K562 (cell line): ENCODE measurements around the gene UGT1A6. TPM values are rescaled to one million over a fixed set of nuclear protein-coding genes. Genes with fewer than 3 reads are reported as not detected.

ENCODE experiments used
- ATAC-seq: fragments of 200-7000 bp; cut with Tn5 transposase; 3 replicates; pipeline ENCODE4 v1.9.1; 2020; ENCODE audit warnings: moderate library complexity
- BruUV-seq: library from RNA; stranded (reverse); fragments of 400-500 nt; replicated peaks from 2 replicates; lab custom pipeline; 2021; lab: Mats Ljungman, UMichigan
- CTCF ChIA-PET: fragments of 300-600 bp; formaldehyde crosslinking; extraction: SDS; loops from one replicate; lab custom pipeline; 2021; ENCODE audit warnings: low intra/inter-chr PET ratio; lab: Yijun Ruan, JAX
- POLR2A ChIA-PET: fragments of 300-600, 350-650 bp; sonication (Branson Sonifier 250); formaldehyde crosslinking; extraction: SDS; loops from one replicate; lab custom pipeline; 2021; ENCODE audit warnings: antibody characterized with exemption, inconsistent platforms; lab: Yijun Ruan, JAX
- DNase-seq, 4 experiments: peaks; one replicate each; pipeline versions ENCODE4 v3.0.0 to v3.0.0-alpha.2; 2011 to 2018; ENCODE audit warnings: low spot score in 3 of 4, mixed read lengths in 3 of 4; ENCODE audit errors: extremely low read depth in 1 of 4
- FAIRE-seq: peaks from 2 replicates; lab custom pipeline; 2011; peaks lifted over from hg19 to GRCh38; lab: Jason Lieb, UNC
- H2AFZ ChIP-seq: 2 replicates; pipeline ENCODE4 v1.6.0; 2011; ENCODE audit warnings: low read depth, low read length, control low read depth, inconsistent platforms
- H3K27ac ChIP-seq: fragments of 200-600 bp; 3 replicates; pipeline ENCODE4 v1.8.0; 2011; ENCODE audit warnings: low read depth, mild to moderate bottlenecking, control low read depth, inconsistent platforms, low read length, moderate library complexity, mixed read lengths; ENCODE audit errors: extremely low read depth
- H3K27me3 ChIP-seq, 2 experiments: fragments of 300-600 bp in 1 of 2; 2 replicates in 1 of 2; 3 replicates in 1 of 2; pipeline versions ENCODE4 v1.6.0 to v1.8.0; 2011; ENCODE audit warnings: inconsistent platforms in 2 of 2, low read length in 2 of 2, mild to moderate bottlenecking in 1 of 2, mixed read lengths in 1 of 2, moderate library complexity in 1 of 2; ENCODE audit not compliant: control insufficient read depth in 2 of 2, insufficient read depth in 2 of 2
- H3K36me3 ChIP-seq: fragments of 300-600 bp; 3 replicates; pipeline ENCODE4 v1.8.0; 2011; ENCODE audit warnings: mild to moderate bottlenecking, low read length, inconsistent platforms; ENCODE audit not compliant: control insufficient read depth, insufficient read depth
- H3K4me1 ChIP-seq, 2 experiments: fragments of 200-600 bp in 1 of 2; replicated peaks in 1 of 2; 2 replicates in 1 of 2; 3 replicates in 1 of 2; pipeline versions ENCODE4 v1.5.1 to v1.8.0; 2011; ENCODE audit warnings: inconsistent platforms in 2 of 2, low read length in 2 of 2, mild to moderate bottlenecking in 1 of 2, mixed read lengths in 1 of 2, moderate library complexity in 1 of 2; ENCODE audit not compliant: control insufficient read depth in 2 of 2, insufficient read depth in 2 of 2
- H3K4me2 ChIP-seq: 2 replicates; pipeline ENCODE4 v1.6.1; 2011; ENCODE audit warnings: low read length, control low read depth, inconsistent platforms, mixed read lengths; ENCODE audit not compliant: insufficient read depth
- H3K4me3 ChIP-seq: fragments of 200-600 bp; sonication (generic), shearing (Covaris generic); 2 replicates; pipeline ENCODE4 v1.5.1; 2016; ENCODE audit warnings: control low read depth, inconsistent platforms
- H3K79me2 ChIP-seq: fragments of 200-600 bp; 3 replicates; pipeline ENCODE4 v1.8.0; 2011; ENCODE audit warnings: low read length, inconsistent platforms; ENCODE audit not compliant: control insufficient read depth, insufficient read depth
- H3K9ac ChIP-seq, 2 experiments: 2 replicates each; pipeline versions ENCODE4 v1.6.0 to v1.6.1; 2011; ENCODE audit warnings: low read depth in 2 of 2, low read length in 2 of 2, control low read depth in 1 of 2, inconsistent platforms in 1 of 2, mild to moderate bottlenecking in 1 of 2, mixed read lengths in 1 of 2; ENCODE audit not compliant: insufficient read depth in 1 of 2
- H3K9me1 ChIP-seq: one replicate; pipeline ENCODE4 v1.6.0; 2011; ENCODE audit warnings: inconsistent platforms, mild to moderate bottlenecking, low read length, moderate library complexity; ENCODE audit not compliant: control insufficient read depth, insufficient read depth
- H3K9me3 ChIP-seq: replicated peaks from 2 replicates; pipeline ENCODE4 v1.5.1; 2011; ENCODE audit warnings: low read depth, low read length, inconsistent platforms; ENCODE audit not compliant: control insufficient read depth, insufficient read depth
- H4K20me1 ChIP-seq: replicated peaks from 2 replicates; pipeline ENCODE4 v1.6.1; 2011; ENCODE audit warnings: low read length, inconsistent platforms, mixed read lengths; ENCODE audit not compliant: control insufficient read depth, insufficient read depth
- BRD9 ChIP-seq: fragments of 450-650 bp; IDR thresholded peaks from 2 replicates; pipeline ENCODE4 v1.6.1; 2018; ENCODE audit warnings: low read depth; ENCODE audit not compliant: partially characterized antibody
- CEBPG ChIP-seq, 3 experiments: fragments of 200-800 bp in 1 of 3; sonication (Bioruptor generic) in 1 of 3; sonication (generic) in 1 of 3; formaldehyde crosslinking in 1 of 3; IDR thresholded peaks in 2 of 3; conservative IDR thresholded peaks in 1 of 3; 2 replicates each; pipeline versions ENCODE4 v1.6.1 to v1.8.0; 2016 to 2022; ENCODE audit warnings: missing compliant biosample characterization in 2 of 3, missing genetic modification characterization in 2 of 3, mild to moderate bottlenecking in 1 of 3, missing genetic modification reagents in 1 of 3
- FOS ChIP-seq: IDR thresholded peaks from 3 replicates; pipeline ENCODE4 v1.6.1; 2011; ENCODE audit not compliant: insufficient read length; ENCODE audit errors: extremely low read depth
- GTF2F1 ChIP-seq: IDR thresholded peaks from 2 replicates; pipeline ENCODE4 v1.6.1; 2011; ENCODE audit warnings: low read depth, low read length, improper control_type of control experiment
- HSF4 ChIP-seq: fragments of 250-450 bp; sonication (Bioruptor Pico); IDR thresholded peaks from 2 replicates; pipeline ENCODE4 v2.1.2; 2022; ENCODE audit warnings: mild to moderate bottlenecking, moderate library complexity, borderline replicate concordance
- PHF20 ChIP-seq: fragments of 450-650 bp; IDR thresholded peaks from 2 replicates; pipeline ENCODE4 v1.6.1; 2018; ENCODE audit not compliant: partially characterized antibody
- PPARD ChIP-seq: fragments of 250-450 bp; sonication (Bioruptor Pico); IDR thresholded peaks from 2 replicates; pipeline ENCODE4 v1.8.0; 2022; ENCODE audit warnings: inconsistent platforms, mild to moderate bottlenecking, moderate library complexity
- SLC30A9 ChIP-seq: fragments of 250-450 bp; sonication (Bioruptor Pico); IDR thresholded peaks from 2 replicates; pipeline ENCODE4 v1.8.0; 2022; ENCODE audit warnings: mild to moderate bottlenecking, moderate library complexity
- SNIP1 ChIP-seq: fragments of 450-650 bp; IDR thresholded peaks from 2 replicates; pipeline ENCODE4 v1.7.1; 2017; ENCODE audit warnings: low read depth, mild to moderate bottlenecking
- SP2 ChIP-seq: IDR thresholded peaks from 2 replicates; pipeline ENCODE4 v1.6.1; 2011; ENCODE audit warnings: mild to moderate bottlenecking, low read depth, low read length, moderate library complexity; ENCODE audit not compliant: poor library complexity, severe bottlenecking; ENCODE audit errors: extremely low read depth
- SPI1 ChIP-seq: IDR thresholded peaks from 2 replicates; pipeline ENCODE4 v1.6.1; 2011; ENCODE audit warnings: low read depth, low read length, control low read depth, borderline replicate concordance
- SREBF2 ChIP-seq: sonication (generic); formaldehyde crosslinking; IDR thresholded peaks from 2 replicates; pipeline ENCODE4 v1.4.0; 2020; ENCODE audit warnings: mild to moderate bottlenecking, missing genetic modification reagents
- TOE1 ChIP-seq, 2 experiments: fragments of 450-650 bp in 1 of 2; sonication (generic) in 1 of 2; formaldehyde crosslinking in 1 of 2; IDR thresholded peaks; 2 replicates each; pipeline versions ENCODE4 v1.7.1 to v1.8.0; 2016 to 2022; ENCODE audit warnings: borderline replicate concordance in 2 of 2, mild to moderate bottlenecking in 2 of 2, antibody characterized with exemption in 1 of 2, inconsistent platforms in 1 of 2, low read depth in 1 of 2, missing genetic modification reagents in 1 of 2, moderate library complexity in 1 of 2
- ZNF354B ChIP-seq: fragments of 250-450 bp; sonication (Bioruptor Pico); IDR thresholded peaks from 2 replicates; pipeline ENCODE4 v1.4.0; 2020
- ZNF436 ChIP-seq: fragments of 250-450, 450-650 bp; sonication (Bioruptor Pico); formaldehyde crosslinking; IDR thresholded peaks from 2 replicates; pipeline ENCODE4 v1.7.0; 2020; ENCODE audit warnings: mild to moderate bottlenecking
- ZNF583 ChIP-seq: fragments of 250-450 bp; sonication (Bioruptor Pico); IDR thresholded peaks from 2 replicates; pipeline ENCODE4 v1.4.0; 2020
- WGBS: fragments of 100-300 bp; shearing (Covaris generic); methylation state at CpG from one replicate; pipeline ENCODE4 v1.1.6; 2016; ENCODE audit warnings: low coverage, mixed read lengths; ENCODE audit not compliant: insufficient coverage; ENCODE audit errors: missing lambda C conversion rate; 5-methylcytosine and 5-hydroxymethylcytosine counted together
- in situ Hi-C: fragments of 300-500 bp; cut with MboI; formaldehyde crosslinking; loops from 4 replicates; pipeline ENCODE4 v1.15.0; 2018; ENCODE audit warnings: inconsistent platforms, mixed read lengths
- intact Hi-C: fragments of 100-400 bp; cut with micrococcal nuclease; formaldehyde crosslinking; loops from 2 replicates; pipeline ENCODE4 v1.14.2; 2022
- polyA plus RNA-seq, 8 experiments: library from polyadenylated mRNA; depleted of rRNA in 4 of 8; stranded (reverse) in 5 of 8; unstranded in 3 of 8; fragments of >200 nt; fragmentation: Nextera tagmentation in 2 of 8; fragmentation: Illumina TruSeq in 1 of 8; extraction: Ambion mirVana in 2 of 8; extraction: Trizol in 1 of 8; gene quantifications; 2 replicates each; pipeline versions ENCODE4 v1.2.1 to v1.2.3, GENCODE V29; 2011 to 2014; ENCODE audit warnings: inconsistent platforms in 1 of 8, missing spikeins in 1 of 8
- total RNA-seq, 7 experiments: library from RNA; depleted of rRNA in 6 of 7; stranded (reverse); fragments of >200 nt in 6 of 7; fragmentation: Illumina TruSeq in 2 of 7; extraction: Trizol in 2 of 7; gene quantifications; 2 replicates each; pipeline versions ENCODE4 v1.2.1 to v1.2.3, GENCODE V29; 2011 to 2021; ENCODE audit warnings: low replicate concordance in 1 of 7
- TF ChIP-seq, protein P1 (sequence below): fragments of 450-650 bp; IDR thresholded peaks from 2 replicates; pipeline ENCODE4 v1.6.1; 2016; ENCODE audit warnings: missing biosample characterization, missing genetic modification characterization

UGT1A6 gene
- total and polyA plus RNA-seq, 9 of the 15 experiments (the other 6 are each of a cell fraction or from before 2014, with no cell fraction given) = not detected

- TF ChIP-seq SPI1 (no peak), ZNF583 (CRISPR knock-in tag) (no peak), SLC30A9 (no peak), PPARD (no peak), BRD9 (no peak), CEBPG (CRISPR knock-in tag; IDR thresholded peaks at IDR 0.05) (no peak), CEBPG (tag; conservative IDR thresholded peaks at IDR 0.05 in 1 of 2, IDR thresholded peaks at IDR 0.05 in 1 of 2) (no peak), HSF4 (CRISPR knock-in tag) (no peak), SP2 (no peak), FOS (no peak), ZNF436 (CRISPR knock-in tag) (no peak), GTF2F1 (no peak), PHF20 (no peak), TOE1 (IDR thresholded peaks at IDR 0.05; ENCODE audit: borderline replicate concordance) (no peak), TOE1 (CRISPR knock-in tag; IDR thresholded peaks at IDR 0.05; ENCODE audit: borderline replicate concordance, low read depth) (no peak), SREBF2 (CRISPR knock-in tag) (no peak), SNIP1 (no peak), ZNF354B (CRISPR knock-in tag) (no peak)
- TF ChIP-seq, protein P1, sequence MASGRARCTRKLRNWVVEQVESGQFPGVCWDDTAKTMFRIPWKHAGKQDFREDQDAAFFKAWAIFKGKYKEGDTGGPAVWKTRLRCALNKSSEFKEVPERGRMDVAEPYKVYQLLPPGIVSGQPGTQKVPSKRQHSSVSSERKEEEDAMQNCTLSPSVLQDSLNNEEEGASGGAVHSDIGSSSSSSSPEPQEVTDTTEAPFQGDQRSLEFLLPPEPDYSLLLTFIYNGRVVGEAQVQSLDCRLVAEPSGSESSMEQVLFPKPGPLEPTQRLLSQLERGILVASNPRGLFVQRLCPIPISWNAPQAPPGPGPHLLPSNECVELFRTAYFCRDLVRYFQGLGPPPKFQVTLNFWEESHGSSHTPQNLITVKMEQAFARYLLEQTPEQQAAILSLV (tag) = no peak
- H3K9me1 ChIP-seq = no peaks in the 10 kb centered on the region
- intact Hi-C loops = no loop called here
- no peaks in the 10 kb centered on the region for H3K36me3 ChIP-seq
- 3% methylated on average over 6 of the region's 6 CpGs for WGBS
- no peak for FAIRE-seq
- H2AFZ ChIP-seq = no peak overlapping the region
- no TSS peak for BruUV-seq
- no peak overlapping the region for H3K4me2 ChIP-seq
- H3K79me2 ChIP-seq = no peaks in the 10 kb centered on the region
- no peaks in the 10 kb centered on the region for H4K20me1 ChIP-seq
- no peaks in the 10 kb centered on the region for H3K9me3 ChIP-seq
- in situ Hi-C loops = no loop called here
- H3K4me1 ChIP-seq = no peaks in the 10 kb centered on the region; a peak in 1 of 5 replicates
- ChIA-PET CTCF (interaction anchor here (0.6 kb wide), 1 partner anchor 1340 kb away, joined by 3 read pairs; no protein-coding TSS in a partner anchor), POLR2A (no interaction called here)
- no peak overlapping the region for H3K4me3 ChIP-seq
- no peak for DNase-seq
- ATAC-seq = no peak
- no peak overlapping the region for H3K27ac ChIP-seq
- peaks cover 0 to 8% of the 10 kb centered on the region in 2 experiments; a peak in 3 of 5 replicates for H3K27me3 ChIP-seq
- no peak overlapping the region for H3K9ac ChIP-seq
These were observed 1.3 kb downstream of the UGT1A6 start for GRCh38 chr2:233693963-233694362.
